C4-2B (cell line): Measurements from ENCODE around the gene WRAP73.

Experiments used
- H3K27ac ChIP-seq: fragments of 450-650 bp; 2 replicates; pipeline ENCODE4 v1.5.1; 2017
- CTCF ChIP-seq: fragments of 450-650 bp; conservative IDR thresholded peaks from 2 replicates; pipeline ENCODE4 v1.5.1; 2017; ENCODE audit warnings: mild to moderate bottlenecking
- ZFX ChIP-seq: fragments of 450-650 bp; IDR thresholded peaks from 2 replicates; pipeline ENCODE4 v1.6.1; 2017

The WRAP73 gene

GRCh38 chr1:3606779-3607702 is 42.9 kb downstream of the WRAP73 start:
- TF ChIP-seq CTCF = no peak
- no peak overlapping the region for H3K27ac ChIP-seq

- no peak overlapping the region for H3K27ac ChIP-seq
- TF ChIP-seq ZFX (no peak), CTCF (no peak)
Measured at GRCh38 chr1:3604997-3605823, 44.7 kb downstream of the WRAP73 start.

- no peak for TF ChIP-seq CTCF
- TF ChIP-seq ZFX = no peak
- H3K27ac ChIP-seq = no peak overlapping the region
Measured at GRCh38 chr1:3604468-3604974, 45.4 kb downstream of the WRAP73 start.

- TF ChIP-seq ZFX (no peak), CTCF (no peak)
Measured at GRCh38 chr1:3603571-3604467, 46.1 kb downstream of the WRAP73 start.

GRCh38 chr1:3603156-3603555 is 46.7 kb downstream of the WRAP73 start:
- TF ChIP-seq CTCF (no peak), ZFX (no peak)

More at GRCh38 chr1:3603571-3604467, 46.1 kb downstream of the WRAP73 start:
- no peak overlapping the region for H3K27ac ChIP-seq

GRCh38 chr1:3602375-3602774 is 47.5 kb downstream of the WRAP73 start:
- TF ChIP-seq ZFX (no peak), CTCF (no peak)
- no peak overlapping the region for H3K27ac ChIP-seq

More at GRCh38 chr1:3603156-3603555, 46.7 kb downstream of the WRAP73 start:
- no peak overlapping the region for H3K27ac ChIP-seq
